ENCODE data around the gene KEL. TPM values are rescaled to one million over a fixed set of nuclear protein-coding genes. Genes with fewer than 3 reads are reported as not detected.
A peak's percentile ranks its signal among the peaks of the same experiment; 100 is the strongest.

The KEL gene
- 0.22 TPM in 1 of 2 replicates, not detected in the other for total RNA-seq (2012; rRNA removed)

DNA sequence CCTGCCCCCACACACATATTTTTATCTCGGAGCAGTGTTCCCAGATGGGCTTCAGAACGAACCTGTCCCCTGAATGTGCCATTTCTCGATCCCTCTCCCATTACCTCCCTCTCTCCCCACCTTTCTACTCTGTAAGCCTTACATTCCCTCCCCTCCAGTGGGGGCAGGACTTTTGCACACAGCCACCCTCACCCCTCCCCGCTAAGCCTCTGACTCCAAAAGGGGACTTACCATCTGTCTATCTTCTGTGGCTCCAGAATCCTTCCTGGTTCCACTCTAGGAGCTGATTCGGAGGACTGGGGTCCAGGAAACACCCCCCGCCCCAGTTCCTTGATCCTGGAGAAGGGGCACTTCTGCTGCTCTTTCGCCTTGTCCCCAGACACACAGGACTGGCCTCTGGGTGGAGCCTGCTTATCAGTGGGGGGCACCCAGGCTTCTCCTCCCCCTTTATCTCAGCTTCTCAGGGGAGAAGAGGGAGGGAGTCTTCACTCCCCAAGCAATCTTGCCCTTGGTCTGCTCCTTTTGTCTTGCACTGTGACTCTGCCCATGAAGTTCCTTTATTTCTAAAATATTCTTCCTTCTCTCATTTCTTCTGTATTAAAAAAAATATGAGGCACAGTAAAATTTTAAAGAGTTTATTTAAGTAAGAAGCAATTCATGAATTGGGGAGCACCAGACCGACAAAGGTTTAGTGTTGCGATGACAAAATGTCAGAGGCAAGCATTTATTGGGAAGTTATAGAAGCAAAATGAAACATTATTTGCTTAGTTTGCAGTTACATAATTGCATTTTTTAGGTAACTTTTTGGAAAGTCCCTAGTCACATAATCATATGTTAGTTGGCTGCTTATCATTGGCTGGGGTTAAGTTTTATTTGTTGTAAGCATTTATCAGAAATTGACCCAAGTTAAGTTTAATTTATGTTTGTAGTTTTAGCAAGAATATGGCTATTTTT, at the start of gene KEL:
Gene KEL (minus strand): TSS at position 391 of the 954 bp plus-strand sequence. CDS start 157 bp downstream, at position 234.
- Histone ChIP-seq H3K4me3 (ENCODE audit: low read length) (no peak within 1 kb of the TSS), H3K4me1 (ENCODE audit: control insufficient read depth, insufficient read depth, low read length) (no peaks in the 10 kb centered on the region), H3K4me2 (ENCODE audit: low read length) (no peak within 1 kb of the TSS), H3K36me3 (ENCODE audit: insufficient read depth, low read length) (no peaks in the 10 kb centered on the region), H3K27me3 (ENCODE audit: control insufficient read depth, insufficient read depth, low read length) (peaks cover 27% of the 10 kb centered on the region), H3K9me3 (replicated peaks; ENCODE audit: low read length) (no peaks in the 10 kb centered on the region), H3K9ac (ENCODE audit: low read depth, low read length) (no peak within 1 kb of the TSS)

DNA sequence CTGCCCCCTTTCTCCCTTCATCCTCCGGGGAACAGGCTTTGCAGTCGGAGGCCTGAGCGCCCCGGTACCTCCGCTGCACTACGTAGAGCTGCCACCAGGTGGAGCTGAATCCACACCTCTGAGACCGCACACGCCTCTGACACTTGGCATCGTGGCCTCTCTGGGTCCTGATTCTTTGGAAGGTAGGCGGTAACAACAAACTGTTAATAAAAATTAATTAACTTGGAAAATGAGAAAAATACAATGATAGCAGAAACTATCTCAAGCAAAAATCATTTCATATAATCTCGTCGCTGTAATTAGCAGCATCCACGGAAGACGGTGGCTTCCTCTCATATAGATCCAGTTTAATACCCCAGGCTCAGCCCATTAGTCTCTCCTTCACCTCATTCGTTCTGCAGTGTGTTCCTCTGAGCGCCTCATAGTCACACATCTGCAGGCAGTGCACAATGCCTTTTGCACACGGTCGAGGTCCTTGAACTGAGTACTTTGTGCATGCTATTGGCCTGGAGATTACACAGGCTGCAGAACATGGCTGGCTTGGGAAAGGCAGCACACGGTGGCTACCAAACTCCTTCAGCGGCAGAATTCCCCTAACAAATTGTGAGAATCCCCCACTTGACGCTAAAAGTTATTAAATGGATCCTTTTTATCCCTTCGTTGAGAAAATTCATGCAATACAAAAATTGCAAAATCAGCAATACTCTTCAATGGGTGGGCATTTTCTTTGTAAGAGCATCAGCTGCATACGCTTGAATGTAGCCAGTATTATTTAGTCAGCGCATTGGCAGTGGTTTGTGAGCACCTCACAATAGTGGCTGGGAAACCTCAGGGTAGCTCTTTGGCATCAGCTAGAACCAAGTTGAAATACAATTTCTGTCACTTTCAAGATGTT, 46.1 kb upstream of the KEL start:
- Histone ChIP-seq H3K27me3 (ENCODE audit: control insufficient read depth, insufficient read depth, low read length) (no peaks in the 10 kb centered on the region), H3K4me3 (ENCODE audit: low read length) (no peak overlapping the region), H3K36me3 (ENCODE audit: insufficient read depth, low read length) (no peaks in the 10 kb centered on the region), H3K4me2 (ENCODE audit: low read length) (no peak overlapping the region), H3K9me3 (replicated peaks; ENCODE audit: low read length) (no peaks in the 10 kb centered on the region), H3K4me1 (ENCODE audit: control insufficient read depth, insufficient read depth, low read length) (peaks cover 11% of the 10 kb centered on the region), H3K9ac (ENCODE audit: low read depth, low read length) (no peak overlapping the region)

GRCh38 chr7:143005632-143006260, 43.6 kb upstream of the KEL start:
- Histone ChIP-seq H3K9ac (ENCODE audit: low read depth, low read length) (no peak overlapping the region), H3K36me3 (ENCODE audit: insufficient read depth, low read length) (no peaks in the 10 kb centered on the region), H3K4me2 (ENCODE audit: low read length) (no peak overlapping the region), H3K27me3 (ENCODE audit: control insufficient read depth, insufficient read depth, low read length) (no peaks in the 10 kb centered on the region), H3K9me3 (replicated peaks; ENCODE audit: low read length) (no peaks in the 10 kb centered on the region), H3K4me1 (ENCODE audit: control insufficient read depth, insufficient read depth, low read length) (peaks cover 3% of the 10 kb centered on the region), H3K4me3 (ENCODE audit: low read length) (no peak overlapping the region)

GRCh38 chr7:143003393-143004051, 41.4 kb upstream of the KEL start:
- H3K4me2 ChIP-seq (ENCODE audit: low read length): peak overlapping the region; percentile 75
- no peaks in the 10 kb centered on the region for H3K27me3 ChIP-seq (ENCODE audit: control insufficient read depth, insufficient read depth, low read length)
- no peak overlapping the region for H3K9ac ChIP-seq (ENCODE audit: low read depth, low read length)
- no peaks in the 10 kb centered on the region for H3K36me3 ChIP-seq (ENCODE audit: insufficient read depth, low read length)
- H3K4me3 ChIP-seq (ENCODE audit: low read length): peak overlapping the region; percentile 49
- no peaks in the 10 kb centered on the region for H3K9me3 ChIP-seq (replicated peaks; ENCODE audit: low read length)
- H3K4me1 ChIP-seq (ENCODE audit: control insufficient read depth, insufficient read depth, low read length): peaks cover 3% of the 10 kb centered on the region

GRCh38 chr7:143002898-143003297, 40.7 kb upstream of the KEL start:
- Histone ChIP-seq H3K4me2 (ENCODE audit: low read length) (peak overlapping the region; percentile 75), H3K36me3 (ENCODE audit: insufficient read depth, low read length) (no peaks in the 10 kb centered on the region), H3K4me3 (ENCODE audit: low read length) (peak overlapping the region; percentile 49), H3K9me3 (replicated peaks; ENCODE audit: low read length) (no peaks in the 10 kb centered on the region), H3K4me1 (ENCODE audit: control insufficient read depth, insufficient read depth, low read length) (peaks cover 3% of the 10 kb centered on the region), H3K27me3 (ENCODE audit: control insufficient read depth, insufficient read depth, low read length) (no peaks in the 10 kb centered on the region), H3K9ac (ENCODE audit: low read depth, low read length) (no peak overlapping the region)

GRCh38 chr7:143002106-143002505, 39.9 kb upstream of the KEL start:
- H3K4me2 ChIP-seq (ENCODE audit: low read length): no peak overlapping the region
- H3K4me3 ChIP-seq (ENCODE audit: low read length): no peak overlapping the region
- H3K9me3 ChIP-seq (replicated peaks; ENCODE audit: low read length): no peaks in the 10 kb centered on the region
- H3K4me1 ChIP-seq (ENCODE audit: control insufficient read depth, insufficient read depth, low read length): peaks cover 3% of the 10 kb centered on the region
- H3K27me3 ChIP-seq (ENCODE audit: control insufficient read depth, insufficient read depth, low read length): no peaks in the 10 kb centered on the region
- H3K36me3 ChIP-seq (ENCODE audit: insufficient read depth, low read length): no peaks in the 10 kb centered on the region
- H3K9ac ChIP-seq (ENCODE audit: low read depth, low read length): no peak overlapping the region

GRCh38 chr7:143000648-143001047, 38.5 kb upstream of the KEL start:
- Histone ChIP-seq H3K4me2 (ENCODE audit: low read length) (no peak overlapping the region), H3K4me1 (ENCODE audit: control insufficient read depth, insufficient read depth, low read length) (peaks cover 3% of the 10 kb centered on the region), H3K4me3 (ENCODE audit: low read length) (no peak overlapping the region), H3K9me3 (replicated peaks; ENCODE audit: low read length) (no peaks in the 10 kb centered on the region), H3K9ac (ENCODE audit: low read depth, low read length) (no peak overlapping the region), H3K27me3 (ENCODE audit: control insufficient read depth, insufficient read depth, low read length) (no peaks in the 10 kb centered on the region), H3K36me3 (ENCODE audit: insufficient read depth, low read length) (no peaks in the 10 kb centered on the region)

DNA sequence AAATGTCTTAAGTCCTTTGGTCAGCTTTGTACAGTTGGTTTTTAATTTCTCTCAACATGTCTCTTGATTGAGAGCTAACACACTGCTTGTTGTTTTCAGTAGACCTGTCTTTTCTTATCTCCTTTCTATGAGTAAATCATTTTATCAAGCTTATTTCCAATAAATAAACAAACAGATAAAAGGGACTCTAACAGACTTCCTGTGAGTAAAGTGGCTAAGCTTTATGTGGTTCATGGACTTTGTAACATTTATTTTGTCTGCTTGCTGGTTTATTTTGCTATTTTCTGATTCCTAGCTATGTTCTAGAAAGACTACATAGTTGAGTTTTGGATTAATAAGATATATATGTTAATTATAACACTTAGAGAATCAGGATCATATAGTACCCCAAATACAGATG, 37.6 kb upstream of the KEL start:
- Histone ChIP-seq H3K9me3 (replicated peaks; ENCODE audit: low read length) (no peaks in the 10 kb centered on the region), H3K4me2 (ENCODE audit: low read length) (no peak overlapping the region), H3K36me3 (ENCODE audit: insufficient read depth, low read length) (no peaks in the 10 kb centered on the region), H3K9ac (ENCODE audit: low read depth, low read length) (no peak overlapping the region), H3K4me3 (ENCODE audit: low read length) (no peak overlapping the region), H3K27me3 (ENCODE audit: control insufficient read depth, insufficient read depth, low read length) (no peaks in the 10 kb centered on the region), H3K4me1 (ENCODE audit: control insufficient read depth, insufficient read depth, low read length) (peaks cover 3% of the 10 kb centered on the region)

DNA sequence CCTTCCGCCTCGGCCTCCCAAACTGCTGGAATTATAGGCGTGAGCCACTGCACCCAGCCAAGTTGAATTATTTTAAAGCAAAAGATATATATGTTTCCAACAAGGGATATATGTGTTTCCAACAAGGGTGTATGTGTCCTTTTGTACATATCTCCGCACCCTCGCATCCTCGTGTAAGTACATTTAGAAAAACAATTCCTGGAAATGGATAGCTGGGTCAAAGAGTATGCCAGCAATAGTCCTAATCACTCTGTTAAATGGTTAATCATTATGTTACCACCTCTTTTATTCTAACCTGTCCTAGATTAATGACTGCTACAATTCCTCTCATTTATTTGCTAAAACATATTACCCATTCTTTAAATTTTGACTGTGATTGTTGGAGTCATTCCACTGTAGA, 36.8 kb upstream of the KEL start:
- no peaks in the 10 kb centered on the region for H3K27me3 ChIP-seq (ENCODE audit: control insufficient read depth, insufficient read depth, low read length)
- no peak overlapping the region for H3K4me2 ChIP-seq (ENCODE audit: low read length)
- H3K36me3 ChIP-seq (ENCODE audit: insufficient read depth, low read length): no peaks in the 10 kb centered on the region
- no peak overlapping the region for H3K4me3 ChIP-seq (ENCODE audit: low read length)
- no peak overlapping the region for H3K9ac ChIP-seq (ENCODE audit: low read depth, low read length)
- peaks cover 3% of the 10 kb centered on the region for H3K4me1 ChIP-seq (ENCODE audit: control insufficient read depth, insufficient read depth, low read length)
- no peaks in the 10 kb centered on the region for H3K9me3 ChIP-seq (replicated peaks; ENCODE audit: low read length)

DNA sequence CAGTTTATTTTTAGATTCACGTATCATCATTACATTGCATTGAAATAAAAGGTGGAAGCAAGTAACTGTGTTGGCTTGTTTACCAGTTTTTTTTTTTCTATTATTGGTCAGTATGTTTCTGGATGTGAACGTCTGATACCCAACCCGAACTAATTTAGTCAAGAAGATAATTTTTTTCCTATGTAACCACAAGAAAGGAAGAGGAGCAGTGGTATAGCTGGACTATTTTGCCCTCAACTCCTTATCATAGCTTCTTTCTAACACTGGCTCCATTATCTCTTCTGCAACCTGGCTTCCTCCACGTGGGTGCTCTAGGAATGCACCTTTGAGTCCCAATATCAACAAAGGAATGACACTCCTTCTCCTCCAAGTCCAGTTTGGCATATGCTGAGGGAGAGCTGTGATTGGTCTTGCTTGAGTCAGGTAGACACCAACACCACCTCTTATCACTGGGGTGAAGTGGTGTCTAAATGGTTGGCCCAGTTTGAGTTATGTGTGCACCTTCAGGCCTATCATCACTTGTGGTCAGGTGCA, 35.4 kb upstream of the KEL start:
- H3K36me3 ChIP-seq (ENCODE audit: insufficient read depth, low read length): no peaks in the 10 kb centered on the region
- no peaks in the 10 kb centered on the region for H3K4me1 ChIP-seq (ENCODE audit: control insufficient read depth, insufficient read depth, low read length)
- peaks cover 2% of the 10 kb centered on the region for H3K27me3 ChIP-seq (ENCODE audit: control insufficient read depth, insufficient read depth, low read length)
- H3K9me3 ChIP-seq (replicated peaks; ENCODE audit: low read length): no peaks in the 10 kb centered on the region
- no peak overlapping the region for H3K9ac ChIP-seq (ENCODE audit: low read depth, low read length)
- H3K4me3 ChIP-seq (ENCODE audit: low read length): no peak overlapping the region
- no peak overlapping the region for H3K4me2 ChIP-seq (ENCODE audit: low read length)
